Ishikawa (cell line): ENCODE results near the gene BTBD9.

Experiments used
- CEBPB ChIP-seq: IDR thresholded peaks from 2 replicates; pipeline ENCODE4 v1.6.1; 2012
- CREB1 ChIP-seq: IDR thresholded peaks from 2 replicates; pipeline ENCODE4 v1.6.1; 2012; ENCODE audit warnings: low read depth
- EGR1 ChIP-seq: IDR thresholded peaks from 2 replicates; pipeline ENCODE4 v1.6.1; 2012
- FOXM1 ChIP-seq: IDR thresholded peaks from 2 replicates; pipeline ENCODE4 v1.6.1; 2012; ENCODE audit warnings: low read depth, borderline replicate concordance
- MAX ChIP-seq: IDR thresholded peaks from 2 replicates; pipeline ENCODE4 v1.6.1; 2012
- TAF1 ChIP-seq: IDR thresholded peaks from 2 replicates; pipeline ENCODE4 v1.6.1; 2012; ENCODE audit warnings: low read depth, mild to moderate bottlenecking
- TEAD4 ChIP-seq: IDR thresholded peaks from 2 replicates; pipeline ENCODE4 v1.6.1; 2012
- TF ChIP-seq, protein P1 (sequence below): IDR thresholded peaks from 2 replicates; pipeline ENCODE4 v1.6.1; 2012; ENCODE audit warnings: low read depth, mild to moderate bottlenecking
- TF ChIP-seq, protein P2 (sequence below): IDR thresholded peaks from 2 replicates; pipeline ENCODE4 v1.6.1; 2012

DNA sequence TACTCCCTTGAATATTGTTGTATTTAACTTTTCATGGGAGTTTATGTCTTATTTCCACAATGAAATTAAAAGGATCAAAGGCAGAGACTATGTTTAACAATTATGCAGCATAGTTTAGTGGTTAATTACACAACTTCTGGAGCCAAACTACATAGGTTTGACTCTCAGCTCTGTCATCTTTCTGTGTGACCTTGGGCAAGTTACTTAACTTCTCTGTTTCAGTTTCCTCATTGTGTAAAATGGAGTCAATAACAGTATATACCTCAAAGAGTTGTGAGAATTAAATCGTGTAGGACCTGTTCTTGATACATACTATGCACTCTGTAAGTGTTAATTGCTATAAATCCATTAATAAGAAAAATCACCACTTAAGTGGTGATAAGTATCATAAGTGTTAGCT lies 48.3 kb downstream of the BTBD9 start:
- no peak for TF ChIP-seq CEBPB
- no peak for TF ChIP-seq FOXM1
- TF ChIP-seq TEAD4 = no peak
- TF ChIP-seq, protein P1, sequence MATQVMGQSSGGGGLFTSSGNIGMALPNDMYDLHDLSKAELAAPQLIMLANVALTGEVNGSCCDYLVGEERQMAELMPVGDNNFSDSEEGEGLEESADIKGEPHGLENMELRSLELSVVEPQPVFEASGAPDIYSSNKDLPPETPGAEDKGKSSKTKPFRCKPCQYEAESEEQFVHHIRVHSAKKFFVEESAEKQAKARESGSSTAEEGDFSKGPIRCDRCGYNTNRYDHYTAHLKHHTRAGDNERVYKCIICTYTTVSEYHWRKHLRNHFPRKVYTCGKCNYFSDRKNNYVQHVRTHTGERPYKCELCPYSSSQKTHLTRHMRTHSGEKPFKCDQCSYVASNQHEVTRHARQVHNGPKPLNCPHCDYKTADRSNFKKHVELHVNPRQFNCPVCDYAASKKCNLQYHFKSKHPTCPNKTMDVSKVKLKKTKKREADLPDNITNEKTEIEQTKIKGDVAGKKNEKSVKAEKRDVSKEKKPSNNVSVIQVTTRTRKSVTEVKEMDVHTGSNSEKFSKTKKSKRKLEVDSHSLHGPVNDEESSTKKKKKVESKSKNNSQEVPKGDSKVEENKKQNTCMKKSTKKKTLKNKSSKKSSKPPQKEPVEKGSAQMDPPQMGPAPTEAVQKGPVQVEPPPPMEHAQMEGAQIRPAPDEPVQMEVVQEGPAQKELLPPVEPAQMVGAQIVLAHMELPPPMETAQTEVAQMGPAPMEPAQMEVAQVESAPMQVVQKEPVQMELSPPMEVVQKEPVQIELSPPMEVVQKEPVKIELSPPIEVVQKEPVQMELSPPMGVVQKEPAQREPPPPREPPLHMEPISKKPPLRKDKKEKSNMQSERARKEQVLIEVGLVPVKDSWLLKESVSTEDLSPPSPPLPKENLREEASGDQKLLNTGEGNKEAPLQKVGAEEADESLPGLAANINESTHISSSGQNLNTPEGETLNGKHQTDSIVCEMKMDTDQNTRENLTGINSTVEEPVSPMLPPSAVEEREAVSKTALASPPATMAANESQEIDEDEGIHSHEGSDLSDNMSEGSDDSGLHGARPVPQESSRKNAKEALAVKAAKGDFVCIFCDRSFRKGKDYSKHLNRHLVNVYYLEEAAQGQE = no peak
- TF ChIP-seq, protein P2, sequence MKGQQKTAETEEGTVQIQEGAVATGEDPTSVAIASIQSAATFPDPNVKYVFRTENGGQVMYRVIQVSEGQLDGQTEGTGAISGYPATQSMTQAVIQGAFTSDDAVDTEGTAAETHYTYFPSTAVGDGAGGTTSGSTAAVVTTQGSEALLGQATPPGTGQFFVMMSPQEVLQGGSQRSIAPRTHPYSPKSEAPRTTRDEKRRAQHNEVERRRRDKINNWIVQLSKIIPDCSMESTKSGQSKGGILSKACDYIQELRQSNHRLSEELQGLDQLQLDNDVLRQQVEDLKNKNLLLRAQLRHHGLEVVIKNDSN = no peak
- TF ChIP-seq CREB1 = no peak
- TF ChIP-seq EGR1 = no peak
- no peak for TF ChIP-seq TAF1
- TF ChIP-seq MAX = no peak
